ENCODE measurements around the gene NEK4.

The NEK4 gene

GRCh38 chr3:52809149-52809548 is 38.4 kb upstream of the NEK4 start:
- H3K4me1 ChIP-seq (ENCODE audit: control insufficient read depth, insufficient read depth, low read length, poor library complexity, severe bottlenecking): no peaks in the 10 kb centered on the region
- H3K36me3 ChIP-seq (ENCODE audit: control insufficient read depth, insufficient read depth, low read length): no peaks in the 10 kb centered on the region
- no peak overlapping the region for H3K27ac ChIP-seq (ENCODE audit: insufficient read depth, low read length, poor library complexity, severe bottlenecking)
- H3K4me3 ChIP-seq (ENCODE audit: insufficient read depth, low read depth, low read length, poor library complexity, severe bottlenecking): no peak overlapping the region
- no peaks in the 10 kb centered on the region for H3K9me3 ChIP-seq (ENCODE audit: control insufficient read depth, low read length)
- DNase-seq: no peak
- no peaks in the 10 kb centered on the region for H3K27me3 ChIP-seq (replicated peaks; ENCODE audit: control insufficient read depth, insufficient read depth, low read length, poor library complexity, severe bottlenecking)

- DNase-seq: no peak
- H3K36me3 ChIP-seq (ENCODE audit: control insufficient read depth, insufficient read depth, low read length): no peaks in the 10 kb centered on the region
Measured at GRCh38 chr3:52805270-52806039, 34.7 kb upstream of the NEK4 start.

GRCh38 chr3:52801839-52802238 is 31.1 kb upstream of the NEK4 start:
- no peak overlapping the region for H3K4me3 ChIP-seq (ENCODE audit: insufficient read depth, low read depth, low read length, poor library complexity, severe bottlenecking)
- no peaks in the 10 kb centered on the region for H3K9me3 ChIP-seq (ENCODE audit: control insufficient read depth, low read length)
- H3K36me3 ChIP-seq (ENCODE audit: control insufficient read depth, insufficient read depth, low read length): no peaks in the 10 kb centered on the region
- no peaks in the 10 kb centered on the region for H3K4me1 ChIP-seq (ENCODE audit: control insufficient read depth, insufficient read depth, low read length, poor library complexity, severe bottlenecking)
- no peaks in the 10 kb centered on the region for H3K27me3 ChIP-seq (replicated peaks; ENCODE audit: control insufficient read depth, insufficient read depth, low read length, poor library complexity, severe bottlenecking)
- no peak for DNase-seq
- no peak overlapping the region for H3K27ac ChIP-seq (ENCODE audit: insufficient read depth, low read length, poor library complexity, severe bottlenecking)

More at GRCh38 chr3:52805270-52806039, 34.7 kb upstream of the NEK4 start:
- Histone ChIP-seq H3K9me3 (ENCODE audit: control insufficient read depth, low read length) (no peaks in the 10 kb centered on the region), H3K4me3 (ENCODE audit: insufficient read depth, low read depth, low read length, poor library complexity, severe bottlenecking) (no peak overlapping the region), H3K27ac (ENCODE audit: insufficient read depth, low read length, poor library complexity, severe bottlenecking) (no peak overlapping the region), H3K27me3 (replicated peaks; ENCODE audit: control insufficient read depth, insufficient read depth, low read length, poor library complexity, severe bottlenecking) (no peaks in the 10 kb centered on the region), H3K4me1 (ENCODE audit: control insufficient read depth, insufficient read depth, low read length, poor library complexity, severe bottlenecking) (no peaks in the 10 kb centered on the region)

- Histone ChIP-seq H3K4me1 (ENCODE audit: control insufficient read depth, insufficient read depth, low read length, poor library complexity, severe bottlenecking) (no peaks in the 10 kb centered on the region), H3K4me3 (ENCODE audit: insufficient read depth, low read depth, low read length, poor library complexity, severe bottlenecking) (no peak overlapping the region), H3K27me3 (replicated peaks; ENCODE audit: control insufficient read depth, insufficient read depth, low read length, poor library complexity, severe bottlenecking) (no peaks in the 10 kb centered on the region), H3K9me3 (ENCODE audit: control insufficient read depth, low read length) (no peaks in the 10 kb centered on the region), H3K36me3 (ENCODE audit: control insufficient read depth, insufficient read depth, low read length) (no peaks in the 10 kb centered on the region), H3K27ac (ENCODE audit: insufficient read depth, low read length, poor library complexity, severe bottlenecking) (no peak overlapping the region)
- no peak for DNase-seq
Measured at GRCh38 chr3:52800079-52800478, 29.3 kb upstream of the NEK4 start.

- Histone ChIP-seq H3K27me3 (replicated peaks; ENCODE audit: control insufficient read depth, insufficient read depth, low read length, poor library complexity, severe bottlenecking) (no peaks in the 10 kb centered on the region), H3K27ac (ENCODE audit: insufficient read depth, low read length, poor library complexity, severe bottlenecking) (no peak overlapping the region), H3K9me3 (ENCODE audit: control insufficient read depth, low read length) (no peaks in the 10 kb centered on the region), H3K4me3 (ENCODE audit: insufficient read depth, low read depth, low read length, poor library complexity, severe bottlenecking) (no peak overlapping the region), H3K36me3 (ENCODE audit: control insufficient read depth, insufficient read depth, low read length) (no peaks in the 10 kb centered on the region), H3K4me1 (ENCODE audit: control insufficient read depth, insufficient read depth, low read length, poor library complexity, severe bottlenecking) (no peaks in the 10 kb centered on the region)
- no peak for DNase-seq
Measured at GRCh38 chr3:52798978-52799476, 28.3 kb upstream of the NEK4 start.

GRCh38 chr3:52798376-52798977 is 27.7 kb upstream of the NEK4 start:
- no peaks in the 10 kb centered on the region for H3K4me1 ChIP-seq (ENCODE audit: control insufficient read depth, insufficient read depth, low read length, poor library complexity, severe bottlenecking)
- H3K27ac ChIP-seq (ENCODE audit: insufficient read depth, low read length, poor library complexity, severe bottlenecking): no peak overlapping the region
- H3K9me3 ChIP-seq (ENCODE audit: control insufficient read depth, low read length): no peaks in the 10 kb centered on the region
- no peak overlapping the region for H3K4me3 ChIP-seq (ENCODE audit: insufficient read depth, low read depth, low read length, poor library complexity, severe bottlenecking)
- no peaks in the 10 kb centered on the region for H3K36me3 ChIP-seq (ENCODE audit: control insufficient read depth, insufficient read depth, low read length)
- no peak for DNase-seq
- no peaks in the 10 kb centered on the region for H3K27me3 ChIP-seq (replicated peaks; ENCODE audit: control insufficient read depth, insufficient read depth, low read length, poor library complexity, severe bottlenecking)

GRCh38 chr3:52796411-52796810 is 25.7 kb upstream of the NEK4 start:
- Histone ChIP-seq H3K4me1 (ENCODE audit: control insufficient read depth, insufficient read depth, low read length, poor library complexity, severe bottlenecking) (no peaks in the 10 kb centered on the region), H3K4me3 (ENCODE audit: insufficient read depth, low read depth, low read length, poor library complexity, severe bottlenecking) (no peak overlapping the region), H3K36me3 (ENCODE audit: control insufficient read depth, insufficient read depth, low read length) (no peaks in the 10 kb centered on the region), H3K9me3 (ENCODE audit: control insufficient read depth, low read length) (no peaks in the 10 kb centered on the region), H3K27ac (ENCODE audit: insufficient read depth, low read length, poor library complexity, severe bottlenecking) (no peak overlapping the region), H3K27me3 (replicated peaks; ENCODE audit: control insufficient read depth, insufficient read depth, low read length, poor library complexity, severe bottlenecking) (no peaks in the 10 kb centered on the region)
- DNase-seq: no peak

- Histone ChIP-seq H3K36me3 (ENCODE audit: control insufficient read depth, insufficient read depth, low read length) (no peaks in the 10 kb centered on the region), H3K27me3 (replicated peaks; ENCODE audit: control insufficient read depth, insufficient read depth, low read length, poor library complexity, severe bottlenecking) (no peaks in the 10 kb centered on the region), H3K4me1 (ENCODE audit: control insufficient read depth, insufficient read depth, low read length, poor library complexity, severe bottlenecking) (no peaks in the 10 kb centered on the region), H3K27ac (ENCODE audit: insufficient read depth, low read length, poor library complexity, severe bottlenecking) (no peak overlapping the region), H3K4me3 (ENCODE audit: insufficient read depth, low read depth, low read length, poor library complexity, severe bottlenecking) (no peak overlapping the region), H3K9me3 (ENCODE audit: control insufficient read depth, low read length) (no peaks in the 10 kb centered on the region)
- no peak for DNase-seq
Measured at GRCh38 chr3:52795298-52795900, 24.7 kb upstream of the NEK4 start.

- DNase-seq: no peak
- no peaks in the 10 kb centered on the region for H3K27me3 ChIP-seq (replicated peaks; ENCODE audit: control insufficient read depth, insufficient read depth, low read length, poor library complexity, severe bottlenecking)
- no peaks in the 10 kb centered on the region for H3K9me3 ChIP-seq (ENCODE audit: control insufficient read depth, low read length)
Measured at GRCh38 chr3:52794612-52795099, 23.9 kb upstream of the NEK4 start, which contains the start of gene ITIH3. ITIH3 (plus strand) TSS chr3:52794796; CDS start chr3:52794804, 8 bp downstream.

More at GRCh38 chr3:52794612-52795099, 23.9 kb upstream of the NEK4 start, which contains the start of gene ITIH3:
- Histone ChIP-seq H3K36me3 (ENCODE audit: control insufficient read depth, insufficient read depth, low read length) (no peaks in the 10 kb centered on the region), H3K4me1 (ENCODE audit: control insufficient read depth, insufficient read depth, low read length, poor library complexity, severe bottlenecking) (no peaks in the 10 kb centered on the region), H3K27ac (ENCODE audit: insufficient read depth, low read length, poor library complexity, severe bottlenecking) (no peak within 1 kb of the TSS), H3K4me3 (ENCODE audit: insufficient read depth, low read depth, low read length, poor library complexity, severe bottlenecking) (no peak within 1 kb of the TSS)

Measured in effector memory CD4-positive, alpha-beta T cell (primary cell).